ENCODE data around the gene RNF130.
"Not testable (repeated sequence)": the region's sequence is repeated elsewhere in the genome, so short reads cannot be mapped to it uniquely, and the experiment has no call there.

Gene RNF130

GRCh38 chr5:180013678-180014077 is 57.9 kb downstream of the RNF130 start:
- no peak for DNase-seq

GRCh38 chr5:180012316-180012715 is 59.2 kb downstream of the RNF130 start:
- DNase-seq: no peak

- no peak for DNase-seq
Measured at GRCh38 chr5:180010636-180011035, 60.9 kb downstream of the RNF130 start.

GRCh38 chr5:180009581-180009980 is 62.0 kb downstream of the RNF130 start:
- DNase-seq: no peak

- no peak for DNase-seq
Measured at GRCh38 chr5:180008433-180008832, 63.1 kb downstream of the RNF130 start.

GRCh38 chr5:180007582-180007981 is 64.0 kb downstream of the RNF130 start:
- DNase-seq: peak; percentile 39

GRCh38 chr5:180006141-180006540 is 65.4 kb downstream of the RNF130 start:
- no peak for DNase-seq

GRCh38 chr5:180003127-180003526 is 68.4 kb downstream of the RNF130 start:
- DNase-seq: no peak

- DNase-seq: no peak
Measured at GRCh38 chr5:180001742-180002141, 69.8 kb downstream of the RNF130 start.

GRCh38 chr5:180001136-180001535 is 70.4 kb downstream of the RNF130 start:
- DNase-seq: no peak

GRCh38 chr5:179998485-179998884 is 73.1 kb downstream of the RNF130 start:
- DNase-seq: no peak

GRCh38 chr5:179994583-179995323 is 76.8 kb downstream of the RNF130 start:
- no peak for DNase-seq

- DNase-seq: not testable (repeated sequence)
Measured at GRCh38 chr5:179992855-179993254, 78.7 kb downstream of the RNF130 start.

GRCh38 chr5:179991106-179991505 is 80.5 kb downstream of the RNF130 start:
- DNase-seq: no peak

- DNase-seq: not testable (repeated sequence)
Measured at GRCh38 chr5:179990525-179990924, 81.0 kb downstream of the RNF130 start.

GRCh38 chr5:179986328-179986727 is 85.2 kb downstream of the RNF130 start:
- DNase-seq: no peak

- DNase-seq: no peak
Measured at GRCh38 chr5:179981636-179982035, 89.9 kb downstream of the RNF130 start.

GRCh38 chr5:179980767-179981166 is 90.8 kb downstream of the RNF130 start:
- DNase-seq: no peak

GRCh38 chr5:179978792-179979191 is 92.8 kb downstream of the RNF130 start:
- DNase-seq: no peak

GRCh38 chr5:179975713-179976134 is 95.8 kb downstream of the RNF130 start:
- no peak for DNase-seq

- peak; percentile 45 for DNase-seq
Measured at GRCh38 chr5:179974946-179975712, 96.4 kb downstream of the RNF130 start.

GRCh38 chr5:179974246-179974945 is 97.2 kb downstream of the RNF130 start:
- no peak for DNase-seq

- no peak for DNase-seq
Measured at GRCh38 chr5:179973391-179973790, 98.2 kb downstream of the RNF130 start.

- DNase-seq: no peak
Measured at GRCh38 chr5:179969110-179969509, 102.4 kb downstream of the RNF130 start.
